ENCODE results near the gene MMAB.

DNA sequence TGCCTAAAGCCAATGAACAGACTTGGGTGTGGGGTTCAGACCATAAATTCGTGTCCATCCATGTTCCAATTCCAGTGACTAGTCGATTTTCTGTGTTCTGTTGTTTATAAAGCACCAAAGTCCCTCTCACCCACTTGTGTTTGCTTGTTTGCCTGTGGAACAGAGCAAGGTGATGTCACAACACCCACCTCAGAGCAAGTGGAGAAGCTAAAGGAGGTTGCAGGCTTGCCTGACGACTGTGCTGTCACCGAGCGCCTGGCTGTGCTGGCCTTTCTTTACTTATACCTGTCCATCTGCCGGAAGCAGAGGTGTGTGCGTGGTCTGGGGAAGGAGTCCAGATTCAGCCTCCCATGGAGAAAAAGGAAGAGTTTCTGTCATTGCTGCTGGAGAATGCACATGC is 6.3 kb upstream of the MMAB start:
- TF ChIP-seq ZNF217 (IDR thresholded peaks at IDR 0.05) (no peak), RAD21 (IDR thresholded peaks at IDR 0.05; ENCODE audit: insufficient read depth, low read depth, low read length) (no peak), POU2F2 (IDR thresholded peaks at IDR 0.05; ENCODE audit: borderline replicate concordance, low read depth, low read length) (no peak), MXI1 (IDR thresholded peaks at IDR 0.05; ENCODE audit: low read depth, low read length) (no peak), CHD4 (IDR thresholded peaks at IDR 0.05) (no peak), ZNF24 (IDR thresholded peaks at IDR 0.05) (no peak), CEBPB (IDR thresholded peaks at IDR 0.05; ENCODE audit: borderline replicate concordance in 1 of 2, low read depth in 2 of 2, low read length in 2 of 2) (no peak), GABPA (IDR thresholded peaks at IDR 0.05; ENCODE audit: low read depth) (no peak), CBX5 (IDR thresholded peaks at IDR 0.05; ENCODE audit: low read depth) (no peak), POLR2AphosphoS2 (IDR thresholded peaks at IDR 0.05; ENCODE audit: low read depth, low read length) (no peak)
- TF ChIP-seq, protein P1, sequence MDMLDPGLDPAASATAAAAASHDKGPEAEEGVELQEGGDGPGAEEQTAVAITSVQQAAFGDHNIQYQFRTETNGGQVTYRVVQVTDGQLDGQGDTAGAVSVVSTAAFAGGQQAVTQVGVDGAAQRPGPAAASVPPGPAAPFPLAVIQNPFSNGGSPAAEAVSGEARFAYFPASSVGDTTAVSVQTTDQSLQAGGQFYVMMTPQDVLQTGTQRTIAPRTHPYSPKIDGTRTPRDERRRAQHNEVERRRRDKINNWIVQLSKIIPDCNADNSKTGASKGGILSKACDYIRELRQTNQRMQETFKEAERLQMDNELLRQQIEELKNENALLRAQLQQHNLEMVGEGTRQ (IDR thresholded peaks at IDR 0.05; ENCODE audit: borderline replicate concordance, low read depth, low read length), result no peak
- TF ChIP-seq, protein P2, sequence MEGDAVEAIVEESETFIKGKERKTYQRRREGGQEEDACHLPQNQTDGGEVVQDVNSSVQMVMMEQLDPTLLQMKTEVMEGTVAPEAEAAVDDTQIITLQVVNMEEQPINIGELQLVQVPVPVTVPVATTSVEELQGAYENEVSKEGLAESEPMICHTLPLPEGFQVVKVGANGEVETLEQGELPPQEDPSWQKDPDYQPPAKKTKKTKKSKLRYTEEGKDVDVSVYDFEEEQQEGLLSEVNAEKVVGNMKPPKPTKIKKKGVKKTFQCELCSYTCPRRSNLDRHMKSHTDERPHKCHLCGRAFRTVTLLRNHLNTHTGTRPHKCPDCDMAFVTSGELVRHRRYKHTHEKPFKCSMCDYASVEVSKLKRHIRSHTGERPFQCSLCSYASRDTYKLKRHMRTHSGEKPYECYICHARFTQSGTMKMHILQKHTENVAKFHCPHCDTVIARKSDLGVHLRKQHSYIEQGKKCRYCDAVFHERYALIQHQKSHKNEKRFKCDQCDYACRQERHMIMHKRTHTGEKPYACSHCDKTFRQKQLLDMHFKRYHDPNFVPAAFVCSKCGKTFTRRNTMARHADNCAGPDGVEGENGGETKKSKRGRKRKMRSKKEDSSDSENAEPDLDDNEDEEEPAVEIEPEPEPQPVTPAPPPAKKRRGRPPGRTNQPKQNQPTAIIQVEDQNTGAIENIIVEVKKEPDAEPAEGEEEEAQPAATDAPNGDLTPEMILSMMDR (IDR thresholded peaks at IDR 0.05 in 2 of 3, conservative IDR thresholded peaks at IDR 0.05 in 1 of 3; ENCODE audit: control insufficient read depth in 2 of 3, extremely low read depth in 1 of 3, insufficient read depth in 1 of 3, low read depth in 3 of 3, low read length in 3 of 3), result no peak

All from GM12878 (cell line).